Cardiac fibroblast (primary cell): ENCODE results near the gene RBM26.

Experiments
- DNase-seq, 2 donors: peaks; one replicate each; pipeline versions ENCODE4 v3.0.0 to v3.0.0-alpha.2; 2010; ENCODE audit warnings: low read depth in 2 of 2
- H3K4me3 ChIP-seq, 2 donors: replicated peaks in 1 of 2; 1 replicate in 1 of 2; 2 replicates in 1 of 2; pipeline ENCODE4 v1.5.1; 2011; ENCODE audit warnings: low read depth in 2 of 2, low read length in 2 of 2, mild to moderate bottlenecking in 2 of 2, moderate library complexity in 1 of 2
- CTCF ChIP-seq: IDR thresholded peaks from one replicate; pipeline ENCODE4 v1.5.1; 2011; ENCODE audit warnings: low read depth, mild to moderate bottlenecking, low read length, inconsistent platforms

RBM26 gene

DNA sequence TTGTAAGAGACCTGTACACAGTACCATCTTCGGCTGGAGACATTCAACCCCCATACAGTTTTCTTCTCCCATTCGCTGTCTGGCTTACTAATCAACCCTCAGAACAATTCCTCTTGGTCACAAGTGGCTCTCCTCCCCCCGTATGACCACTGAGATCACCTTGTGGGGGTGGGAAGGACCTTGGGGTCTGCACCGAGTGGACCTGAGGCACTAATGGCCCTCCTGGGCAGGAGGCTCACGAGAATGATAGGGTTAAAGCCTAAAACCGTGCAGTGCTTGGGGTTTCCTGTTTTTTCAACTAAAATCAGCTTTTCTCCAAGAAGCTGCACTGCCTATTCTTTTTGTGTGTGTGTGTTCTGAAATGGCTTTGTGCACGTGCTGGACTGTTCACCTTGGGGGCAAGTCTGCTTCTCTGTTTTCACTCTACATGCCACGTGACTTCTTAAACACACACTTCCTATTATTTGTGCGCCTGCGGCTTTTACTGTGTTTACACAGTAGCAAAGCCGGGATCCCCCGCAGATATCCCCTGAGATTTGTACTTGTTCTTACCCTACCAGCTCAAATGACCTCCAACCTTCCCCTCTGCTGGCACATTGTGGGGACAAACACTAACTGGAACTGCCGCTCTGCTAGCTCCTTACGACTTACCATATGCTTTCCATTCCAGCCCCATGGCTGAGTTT, 12.3 kb downstream of the RBM26 start:
- H3K4me3 ChIP-seq: no peak overlapping the region
- TF ChIP-seq CTCF: no peak
- DNase-seq: no peak

GRCh38 chr13:79392882-79393563, 13.0 kb downstream of the RBM26 start:
- H3K4me3 ChIP-seq: no peak overlapping the region
- DNase-seq: peak in 1 of 2 donors; percentile 55
- TF ChIP-seq CTCF: no peak

DNA sequence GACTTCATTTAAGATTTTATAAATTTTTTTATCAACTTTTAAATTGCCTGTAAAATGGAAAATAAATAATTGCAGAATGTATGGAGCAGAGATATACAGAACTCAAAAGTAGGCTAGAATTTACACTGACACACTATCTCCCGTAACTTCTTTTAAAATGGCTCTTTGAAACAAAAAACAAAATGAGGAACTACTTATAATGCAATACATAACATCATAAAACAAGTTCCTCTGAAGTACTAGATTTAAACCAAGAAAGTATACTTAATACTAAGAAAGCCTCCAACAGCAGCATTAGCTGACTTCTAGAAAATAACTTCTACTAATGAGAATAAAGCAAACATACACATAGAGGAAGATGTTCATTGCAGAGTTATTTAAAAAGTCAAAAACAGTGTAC, 17.0 kb downstream of the RBM26 start:
- DNase-seq: no peak

DNA sequence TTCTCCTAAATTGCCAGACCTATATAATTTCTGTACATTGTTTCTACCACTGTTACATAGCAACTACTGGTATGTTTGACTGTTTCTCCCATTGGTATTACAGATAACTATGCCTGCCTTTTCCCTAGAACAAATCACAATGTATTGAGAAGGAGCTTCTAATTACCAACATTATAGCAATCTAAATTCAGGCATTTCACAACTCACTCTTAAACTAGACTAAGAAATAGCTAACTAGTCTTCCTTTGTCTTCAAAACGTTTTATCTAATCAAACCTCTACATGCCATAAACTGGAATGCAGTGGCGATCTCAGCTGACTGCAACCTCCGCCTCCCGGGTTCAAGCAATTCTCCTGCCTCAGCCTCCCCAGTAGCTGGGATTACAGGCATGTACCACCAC, 18.2 kb downstream of the RBM26 start:
- DNase-seq: no peak
- no peak for TF ChIP-seq CTCF
- H3K4me3 ChIP-seq: no peak overlapping the region

More for the DNA sequence above, 17.0 kb downstream of the RBM26 start:
- TF ChIP-seq CTCF: no peak
- no peak overlapping the region for H3K4me3 ChIP-seq

- TF ChIP-seq CTCF: no peak
- no peak for DNase-seq
- no peak overlapping the region for H3K4me3 ChIP-seq
These were observed 19.8 kb downstream of the RBM26 start for GRCh38 chr13:79386125-79386826.

GRCh38 chr13:79385694-79386093, 20.4 kb downstream of the RBM26 start:
- H3K4me3 ChIP-seq: no peak overlapping the region
- no peak for TF ChIP-seq CTCF
- peak in 1 of 2 donors; percentile 52 for DNase-seq
